GM18526 (cell line): Measurements from ENCODE around the gene PLCH1.

ENCODE experiments used
- POLR2A ChIP-seq: IDR thresholded peaks from 3 replicates; pipeline ENCODE4 v1.6.1; 2011; ENCODE audit not compliant: insufficient read length; ENCODE audit errors: extremely low read depth

PLCH1 gene

GRCh38 chr3:155585384-155585783, 159.5 kb downstream of the PLCH1 start:
- no peak for TF ChIP-seq POLR2A

- TF ChIP-seq POLR2A: no peak
Observed at GRCh38 chr3:155581579-155581978, 163.3 kb downstream of the PLCH1 start.

- TF ChIP-seq POLR2A: no peak
Observed at GRCh38 chr3:155572085-155572484, 172.8 kb downstream of the PLCH1 start.

GRCh38 chr3:155568295-155568694, 176.6 kb downstream of the PLCH1 start:
- no peak for TF ChIP-seq POLR2A

GRCh38 chr3:155560594-155560993, 184.3 kb downstream of the PLCH1 start:
- no peak for TF ChIP-seq POLR2A

- no peak for TF ChIP-seq POLR2A
Observed at GRCh38 chr3:155560135-155560534, 184.7 kb downstream of the PLCH1 start.

GRCh38 chr3:155556531-155556930, 188.3 kb downstream of the PLCH1 start:
- TF ChIP-seq POLR2A: no peak

- no peak for TF ChIP-seq POLR2A
Observed at GRCh38 chr3:155555479-155556060, 189.3 kb downstream of the PLCH1 start.

GRCh38 chr3:155554777-155555451, 190.0 kb downstream of the PLCH1 start:
- TF ChIP-seq POLR2A: no peak

- TF ChIP-seq POLR2A: no peak
Observed at GRCh38 chr3:155553780-155554179, 191.1 kb downstream of the PLCH1 start.

GRCh38 chr3:155553326-155553725, 191.5 kb downstream of the PLCH1 start:
- TF ChIP-seq POLR2A: no peak

GRCh38 chr3:155550391-155550790, 194.5 kb downstream of the PLCH1 start:
- TF ChIP-seq POLR2A: no peak

- no peak for TF ChIP-seq POLR2A
Observed at GRCh38 chr3:155549087-155549486, 195.8 kb downstream of the PLCH1 start.

GRCh38 chr3:155548195-155548594, 196.7 kb downstream of the PLCH1 start:
- no peak for TF ChIP-seq POLR2A

GRCh38 chr3:155535098-155535497, 209.8 kb downstream of the PLCH1 start:
- TF ChIP-seq POLR2A: no peak

GRCh38 chr3:155528579-155528978, 216.3 kb downstream of the PLCH1 start:
- TF ChIP-seq POLR2A: no peak

- TF ChIP-seq POLR2A: no peak
Observed at GRCh38 chr3:155525324-155525833, 219.5 kb downstream of the PLCH1 start.

GRCh38 chr3:155520463-155520862, 224.4 kb downstream of the PLCH1 start:
- TF ChIP-seq POLR2A: no peak

- no peak for TF ChIP-seq POLR2A
Observed at GRCh38 chr3:155519078-155519477, 225.8 kb downstream of the PLCH1 start.
